Mucosa of descending colon (tissue), 3 donors: ENCODE results near the gene KRI1. TPM values are rescaled to one million over a fixed set of nuclear protein-coding genes. Genes with fewer than 3 reads are reported as not detected.
"Not testable (repeated sequence)": the region's sequence is repeated elsewhere in the genome, so short reads cannot be mapped to it uniquely, and the experiment has no call there.

Experiments
- ATAC-seq: fragments of 200-7000 bp; cut with Tn5 transposase; one replicate; pipeline ENCODE4 v1.9.1; 2020; ENCODE audit warnings: mild to moderate bottlenecking, moderate library complexity
- DNase-seq, 3 donors: peaks; one replicate each; pipeline ENCODE4 v3.0.0-alpha.2; 2020
- H3K36me3 ChIP-seq: fragments of 200-600 bp; one replicate; pipeline ENCODE4 v1.8.0; 2021; ENCODE audit warnings: low read depth, mild to moderate bottlenecking
- H3K4me1 ChIP-seq: fragments of 200-600 bp; one replicate; pipeline ENCODE4 v1.8.0; 2021; ENCODE audit warnings: low read depth, mild to moderate bottlenecking
- H3K4me3 ChIP-seq: fragments of 200-600 bp; one replicate; pipeline ENCODE4 v1.8.0; 2021; ENCODE audit warnings: mild to moderate bottlenecking
- H3K9me3 ChIP-seq: fragments of 200-600 bp; one replicate; pipeline ENCODE4 v1.8.0; 2021; ENCODE audit warnings: mild to moderate bottlenecking
- intact Hi-C, 2 donors: fragments of 100-400 bp; cut with DNase I in 1 of 2; cut with micrococcal nuclease in 1 of 2; formaldehyde crosslinking; loops; one replicate each; pipeline versions ENCODE4 v1.11.0 to v1.11.1; 2022; cut with DNase I, micrococcal nuclease
- total RNA-seq, 3 donors: library from RNA; stranded (reverse); fragmentation: NEBNext Ultra II Directional in 2 of 3; extraction: Animal tissue kit (Norgen Biotek cat#: 25700) in 2 of 3; gene quantifications; one replicate each; pipeline versions ENCODE4 v1.2.1 to v1.2.4, GENCODE V29; 2021 to 2023
- TF ChIP-seq, protein P1 (sequence below): fragments of 200-600 bp; IDR thresholded peaks from one replicate; pipeline ENCODE4 v1.8.0; 2022; ENCODE audit warnings: antibody characterized with exemption, mild to moderate bottlenecking
- donor health status: DM: no; HTN: no; CAD: no; lungs with moderate emphysema.
- donor health status: DM: no; HTN: no; CAD: no.
- donor health status: DM: no; HTN: yes; CAD: no.

The KRI1 gene
- total RNA-seq, 3 donors from 2014 or later, result 12.0 to 23.3 (median 17.0) TPM

DNA sequence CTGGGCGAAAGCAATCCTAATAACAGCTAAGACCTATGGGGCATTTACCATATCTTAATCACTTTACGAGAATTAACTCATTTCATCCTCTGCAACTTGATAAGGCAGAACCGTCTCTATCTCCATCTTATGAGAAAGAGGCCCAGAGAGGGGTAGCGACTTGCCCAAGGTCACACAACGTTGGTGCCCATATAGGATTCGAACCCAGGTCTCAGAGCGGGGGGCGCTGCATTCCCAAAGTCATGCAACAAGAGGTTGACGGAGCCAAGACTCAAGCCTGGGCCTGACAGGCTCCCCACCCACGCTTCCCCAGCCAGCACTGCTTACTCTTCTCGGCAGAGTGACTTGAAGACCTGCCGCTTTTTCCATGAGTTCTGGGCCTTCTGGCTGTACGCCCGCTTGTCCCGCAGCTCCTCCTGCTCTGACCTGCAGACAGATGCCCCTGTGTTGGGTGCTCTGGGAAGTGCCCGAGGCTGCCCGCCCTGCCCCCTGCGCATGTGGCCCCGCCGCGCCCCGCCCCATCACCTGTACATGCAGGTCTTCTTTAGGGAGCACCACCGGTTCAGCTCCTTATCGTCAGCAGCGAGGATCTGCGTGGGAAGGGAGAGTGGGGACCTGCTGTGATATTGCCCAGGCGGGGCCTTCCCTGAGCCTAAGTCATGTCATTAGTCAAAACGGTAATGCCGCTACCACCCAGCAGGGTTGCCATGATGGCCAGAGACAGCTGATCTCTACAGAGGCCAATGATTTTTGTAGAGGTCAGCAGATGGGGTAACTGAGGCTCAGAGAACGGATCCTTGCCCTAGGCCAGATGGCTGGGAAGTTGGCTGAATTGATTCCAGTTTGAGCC lies 10.8 kb downstream of the KRI1 start:
- no peak for DNase-seq
- Histone ChIP-seq H3K36me3 (peaks cover 4% of the 10 kb centered on the region), H3K9me3 (no peaks in the 10 kb centered on the region), H3K4me3 (no peak overlapping the region), H3K4me1 (peaks cover 18% of the 10 kb centered on the region)
- intact Hi-C loops, result no loop called here
- TF ChIP-seq, protein P1, sequence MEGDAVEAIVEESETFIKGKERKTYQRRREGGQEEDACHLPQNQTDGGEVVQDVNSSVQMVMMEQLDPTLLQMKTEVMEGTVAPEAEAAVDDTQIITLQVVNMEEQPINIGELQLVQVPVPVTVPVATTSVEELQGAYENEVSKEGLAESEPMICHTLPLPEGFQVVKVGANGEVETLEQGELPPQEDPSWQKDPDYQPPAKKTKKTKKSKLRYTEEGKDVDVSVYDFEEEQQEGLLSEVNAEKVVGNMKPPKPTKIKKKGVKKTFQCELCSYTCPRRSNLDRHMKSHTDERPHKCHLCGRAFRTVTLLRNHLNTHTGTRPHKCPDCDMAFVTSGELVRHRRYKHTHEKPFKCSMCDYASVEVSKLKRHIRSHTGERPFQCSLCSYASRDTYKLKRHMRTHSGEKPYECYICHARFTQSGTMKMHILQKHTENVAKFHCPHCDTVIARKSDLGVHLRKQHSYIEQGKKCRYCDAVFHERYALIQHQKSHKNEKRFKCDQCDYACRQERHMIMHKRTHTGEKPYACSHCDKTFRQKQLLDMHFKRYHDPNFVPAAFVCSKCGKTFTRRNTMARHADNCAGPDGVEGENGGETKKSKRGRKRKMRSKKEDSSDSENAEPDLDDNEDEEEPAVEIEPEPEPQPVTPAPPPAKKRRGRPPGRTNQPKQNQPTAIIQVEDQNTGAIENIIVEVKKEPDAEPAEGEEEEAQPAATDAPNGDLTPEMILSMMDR, result no peak
- no peak for ATAC-seq

DNA sequence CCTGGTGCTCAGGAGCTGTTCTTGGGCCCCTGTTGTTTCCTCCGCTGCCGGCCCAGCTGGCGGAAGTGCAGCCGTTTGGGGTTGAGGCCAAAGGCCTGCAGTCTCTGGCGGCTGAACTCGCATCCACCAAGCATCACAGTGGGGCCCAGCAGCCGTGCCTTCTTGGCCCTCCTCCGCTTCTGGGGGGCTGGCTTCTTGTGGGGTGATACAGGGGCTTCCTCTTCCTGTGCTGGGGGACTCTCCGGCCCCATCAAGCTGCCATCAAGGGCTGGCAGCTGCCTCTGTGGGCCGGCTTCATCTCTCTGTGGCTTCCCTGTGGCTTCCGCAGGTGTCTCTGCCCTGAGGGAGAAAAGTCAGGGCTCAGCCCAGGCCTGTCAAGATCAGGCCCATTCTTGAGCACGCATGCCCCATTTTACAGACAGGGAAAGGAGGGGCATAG lies 11.8 kb downstream of the KRI1 start:
- H3K4me1 ChIP-seq, result peaks cover 27% of the 10 kb centered on the region
- H3K9me3 ChIP-seq, result no peaks in the 10 kb centered on the region
- TF ChIP-seq, protein P1, result no peak
- H3K36me3 ChIP-seq, result peaks cover 14% of the 10 kb centered on the region
- intact Hi-C loops, result no loop called here
- peak; percentile 30 to 75 (median 63) for DNase-seq
- no peak overlapping the region for H3K4me3 ChIP-seq
- peak; percentile 48 for ATAC-seq

DNA sequence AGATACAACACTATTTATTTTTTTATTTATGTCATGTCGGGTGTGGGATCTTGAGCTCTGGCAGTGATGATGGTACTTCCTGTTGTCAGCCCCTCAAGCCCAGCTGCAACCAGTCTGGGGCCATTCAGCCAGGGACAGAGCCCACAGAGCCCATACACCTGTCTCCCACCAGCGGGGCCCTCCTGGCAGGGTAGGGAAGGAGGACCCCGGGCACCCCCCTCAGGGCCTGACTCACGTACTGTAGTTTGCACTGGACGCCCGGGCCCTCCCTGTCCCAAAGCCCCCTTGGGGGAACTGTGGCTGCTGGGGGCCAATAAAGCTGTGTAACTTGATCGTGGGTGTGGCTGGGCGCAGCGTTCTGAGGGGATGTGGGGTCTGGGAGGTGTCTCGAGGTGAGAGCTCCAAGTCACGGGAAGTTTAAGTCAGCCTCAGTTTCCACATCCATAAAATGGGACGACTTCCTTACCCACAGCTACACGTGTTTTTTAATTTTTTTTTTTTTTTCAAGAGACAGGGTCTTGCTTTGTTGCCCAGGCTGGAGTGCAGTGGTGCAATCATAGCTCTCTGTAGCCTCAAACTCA lies 12.6 kb downstream of the KRI1 start:
- peaks cover 28% of the 10 kb centered on the region for H3K4me1 ChIP-seq
- intact Hi-C loops, result no loop called here
- H3K36me3 ChIP-seq, result peaks cover 16% of the 10 kb centered on the region
- DNase-seq (peak in 1 of 3 donors; percentile 61), ATAC-seq (no peak)
- H3K4me3 ChIP-seq, result no peak overlapping the region
- no peaks in the 10 kb centered on the region for H3K9me3 ChIP-seq
- TF ChIP-seq, protein P1, result no peak

DNA sequence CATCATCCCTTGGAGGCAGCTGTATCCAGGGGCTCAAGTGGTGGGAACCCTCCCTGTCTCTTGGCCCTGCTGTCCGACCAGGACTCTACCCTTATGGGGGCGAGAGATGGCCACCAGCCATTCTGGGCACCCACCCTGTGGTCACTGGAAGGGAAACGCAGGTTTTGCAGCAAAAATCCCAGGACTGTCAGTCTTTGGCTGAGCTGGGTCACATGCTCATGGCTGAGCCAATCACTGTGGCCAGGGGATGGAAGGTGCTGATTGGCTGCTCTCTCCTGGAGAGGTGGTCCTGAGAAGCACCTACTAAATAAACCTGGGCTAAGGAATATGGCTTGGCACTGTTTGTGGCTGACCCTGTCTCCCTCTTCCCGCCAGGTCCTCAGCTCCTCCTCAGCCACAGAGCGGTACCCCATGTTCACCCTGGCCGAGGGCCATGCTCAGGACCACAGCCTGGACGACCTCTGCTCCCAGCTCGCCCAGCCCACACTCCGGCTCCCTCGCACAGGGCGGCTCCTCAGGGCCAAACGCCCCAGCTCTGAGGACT lies 13.2 kb downstream of the KRI1 start:
- TF ChIP-seq, protein P1, result no peak
- no peak overlapping the region for H3K4me3 ChIP-seq
- ATAC-seq, result peak; percentile 24
- H3K9me3 ChIP-seq, result no peaks in the 10 kb centered on the region
- H3K4me1 ChIP-seq, result peaks cover 28% of the 10 kb centered on the region
- DNase-seq, result no peak
- H3K36me3 ChIP-seq, result peaks cover 16% of the 10 kb centered on the region
- intact Hi-C loops, result no loop called here

DNA sequence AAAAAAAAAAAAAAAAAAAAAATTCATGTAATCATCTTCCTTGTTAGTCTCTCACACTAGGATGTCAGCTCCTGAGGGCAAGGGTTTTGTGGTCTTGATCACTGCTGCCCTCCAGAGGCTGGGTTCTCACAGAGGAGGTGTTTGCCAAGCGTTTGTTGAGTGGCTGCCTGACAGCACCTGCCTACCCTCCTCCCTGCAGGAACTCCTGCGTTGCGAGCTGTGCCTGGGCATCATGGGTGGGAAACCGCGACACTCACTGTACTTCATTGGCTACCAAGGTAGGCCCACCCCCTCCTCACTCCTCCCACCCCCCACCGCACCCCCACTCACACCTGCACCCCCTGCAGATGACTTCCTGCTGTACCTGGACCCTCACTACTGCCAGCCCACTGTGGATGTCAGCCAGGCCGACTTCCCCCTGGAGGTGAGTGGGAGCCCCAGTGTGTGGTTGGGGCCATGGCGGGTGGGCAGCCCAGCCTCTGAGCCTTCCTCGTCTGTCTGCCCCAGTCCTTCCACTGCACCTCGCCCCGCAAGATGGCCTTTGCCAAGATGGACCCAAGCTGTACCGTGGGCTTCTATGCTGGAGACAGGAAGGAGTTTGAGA lies 14.0 kb downstream of the KRI1 start:
- peak in 2 of 3 donors; percentile 53 to 56 for DNase-seq

DNA sequence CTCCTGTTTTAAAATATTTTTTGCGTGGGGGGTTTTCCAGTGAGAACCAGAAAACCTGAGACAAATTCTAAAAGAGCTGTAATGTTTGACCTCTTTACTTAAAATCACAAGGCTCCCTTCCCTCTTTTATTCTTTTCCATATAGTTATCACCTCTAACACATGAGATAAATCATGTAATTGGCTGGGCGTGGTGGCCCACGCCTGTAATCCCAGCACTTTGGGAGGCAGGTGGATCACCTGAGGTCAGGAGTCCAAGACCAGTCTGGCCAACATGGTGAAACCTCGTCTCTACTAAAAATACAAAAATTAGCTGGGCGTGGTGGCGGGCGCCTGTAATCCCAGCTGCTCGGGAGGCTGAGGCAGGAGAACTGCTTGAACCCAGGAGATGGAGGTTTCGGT lies 14.8 kb downstream of the KRI1 start:
- DNase-seq (peak in 2 of 3 donors; percentile 68 to 72), ATAC-seq (peak; percentile 62)
- intact Hi-C loops, H3K4me3 ChIP-seq, H3K9me3 ChIP-seq: not testable (repeated sequence)
- Histone ChIP-seq H3K4me1 (peaks cover 28% of the 10 kb centered on the region), H3K36me3 (peaks cover 21% of the 10 kb centered on the region)

More for the DNA sequence above, 14.0 kb downstream of the KRI1 start:
- intact Hi-C loops, result no loop called here
- TF ChIP-seq, protein P1, result no peak
- Histone ChIP-seq H3K36me3 (peaks cover 20% of the 10 kb centered on the region), H3K9me3 (no peaks in the 10 kb centered on the region), H3K4me3 (no peak overlapping the region), H3K4me1 (peaks cover 28% of the 10 kb centered on the region)
- peak; percentile 44 for ATAC-seq
